Stimulated activated naive B cell treated with anti-CD40 and anti-IgM and Interleukin-4, amounts not matched to agents 10 μg/mL and 1 μg/mL and 100 μg/mL, for 72 hours (primary cell): Measurements from ENCODE around the gene CYP39A1.

ENCODE experiments used
- ATAC-seq, 2 donors: fragments of 150-1000 bp; cut with Tn5 transposase; replicated peaks; 2 replicates each; pipeline ENCODE4 v1.10.0; 2021; ENCODE audit warnings: moderate library complexity in 1 of 2
- DNase-seq: peaks from one replicate; pipeline ENCODE4 v3.0.0; 2021
- H3K27ac Mint-ChIP-seq: one replicate; pipeline ENCODE4 v1.8.0; 2022; ENCODE audit warnings: mild to moderate bottlenecking, mixed read lengths
- H3K27me3 Mint-ChIP-seq, 2 donors: one replicate each; pipeline ENCODE4 v1.8.0; 2022; ENCODE audit warnings: mixed read lengths in 2 of 2
- H3K36me3 Mint-ChIP-seq, 2 donors: one replicate each; pipeline ENCODE4 v1.8.0; 2022; ENCODE audit warnings: mixed read lengths in 2 of 2, mild to moderate bottlenecking in 1 of 2
- H3K4me1 Mint-ChIP-seq, 2 donors: one replicate each; pipeline ENCODE4 v1.8.0; 2022; ENCODE audit warnings: mixed read lengths in 2 of 2, mild to moderate bottlenecking in 1 of 2
- H3K4me3 Mint-ChIP-seq, 2 donors: one replicate each; pipeline ENCODE4 v1.8.0; 2022; ENCODE audit warnings: mild to moderate bottlenecking in 2 of 2, mixed read lengths in 2 of 2, moderate library complexity in 1 of 2
- H3K9me3 Mint-ChIP-seq, 2 donors: one replicate each; pipeline ENCODE4 v1.8.0; 2022; ENCODE audit warnings: mixed read lengths in 2 of 2, mild to moderate bottlenecking in 1 of 2

CYP39A1 gene

DNA sequence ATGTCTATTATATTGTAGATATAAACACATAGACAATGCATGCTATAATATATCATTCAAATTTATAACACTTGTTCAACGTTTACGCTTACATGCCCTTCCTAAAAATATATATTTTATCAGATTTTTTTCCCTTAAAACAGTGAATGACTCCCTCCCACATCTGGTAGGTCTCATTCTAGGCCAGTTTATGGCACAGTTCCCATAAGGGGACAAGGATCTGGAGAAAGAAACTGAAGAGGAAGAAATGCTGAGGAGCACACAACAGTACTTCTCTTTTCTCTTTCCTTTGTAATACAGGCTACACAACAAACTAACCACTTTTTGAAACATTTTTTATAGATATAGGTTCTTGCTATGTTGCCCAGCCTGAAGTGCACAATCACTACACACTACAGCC lies 112.8 kb downstream of the CYP39A1 start:
- ATAC-seq, result no peak

DNA sequence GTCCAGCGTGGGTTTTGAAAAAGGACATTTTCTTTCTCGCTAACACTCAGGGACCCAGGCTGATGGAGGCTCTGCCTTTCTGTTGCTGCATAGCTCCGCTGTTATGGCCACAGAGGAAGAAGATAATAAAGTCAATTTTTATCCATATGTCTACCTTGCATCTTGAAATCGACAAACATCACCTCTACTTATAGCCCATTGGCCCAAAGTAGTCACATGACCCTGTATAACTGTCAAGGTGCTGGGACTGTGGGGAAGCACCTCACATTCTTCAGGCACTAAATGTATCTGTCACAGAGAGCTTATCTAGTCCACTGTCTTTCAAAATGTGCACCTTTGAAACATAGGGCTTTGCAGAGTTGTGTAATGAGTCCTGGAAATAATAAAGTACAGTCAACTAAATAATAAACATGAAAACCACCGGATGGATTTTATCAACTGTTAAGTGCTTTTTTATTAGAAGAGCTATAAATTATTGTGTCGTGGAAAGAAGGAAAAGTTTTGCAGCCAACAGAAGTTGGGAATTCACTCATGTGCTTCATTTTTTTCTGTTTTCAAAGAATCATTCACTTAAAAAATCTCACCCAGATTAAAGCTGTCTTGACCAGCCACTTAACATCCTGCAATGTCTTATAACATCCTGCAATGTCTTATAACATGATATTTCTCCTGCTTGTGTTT lies 113.7 kb downstream of the CYP39A1 start:
- peaks cover 0 to 28% of the 10 kb centered on the region in 2 donors for H3K27me3 Mint-ChIP-seq
- ATAC-seq, result no peak

More for the DNA sequence above, 112.8 kb downstream of the CYP39A1 start:
- Mint-ChIP-seq H3K36me3 (peaks cover 0 to 3% of the 10 kb centered on the region in 2 donors), H3K9me3 (peaks cover 8 to 9% of the 10 kb centered on the region in 2 donors), H3K4me1 (no peaks in the 10 kb centered on the region), H3K4me3 (no peak overlapping the region), H3K27ac (no peak overlapping the region), H3K27me3 (peaks cover 0 to 28% of the 10 kb centered on the region in 2 donors)
- DNase-seq, result no peak

DNA sequence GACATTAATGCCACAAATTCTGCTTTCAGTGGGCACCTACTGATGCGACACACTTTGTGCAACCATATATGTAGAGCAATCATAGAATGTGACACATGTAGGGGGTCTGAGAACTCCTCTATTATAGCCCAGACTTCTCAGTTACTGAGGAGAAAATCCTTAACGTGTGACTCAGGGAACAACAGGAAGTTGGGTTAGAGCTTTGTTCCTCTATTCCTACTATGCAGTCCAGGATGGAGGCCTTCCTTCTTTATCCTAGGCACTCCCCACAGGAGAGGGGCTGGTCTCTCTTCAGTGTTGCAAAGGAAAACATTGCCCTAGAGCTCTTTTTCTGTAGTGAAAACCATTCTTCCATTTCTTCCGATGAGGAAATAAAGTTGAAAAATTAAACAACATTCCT lies 121.7 kb downstream of the CYP39A1 start:
- Mint-ChIP-seq H3K36me3 (no peaks in the 10 kb centered on the region), H3K9me3 (no peaks in the 10 kb centered on the region), H3K4me1 (no peaks in the 10 kb centered on the region), H3K4me3 (no peak overlapping the region), H3K27ac (no peak overlapping the region), H3K27me3 (peaks cover 9 to 19% of the 10 kb centered on the region in 2 donors)
- no peak for ATAC-seq
- DNase-seq, result no peak

More for the DNA sequence above, 113.7 kb downstream of the CYP39A1 start:
- no peak for DNase-seq
- Mint-ChIP-seq H3K9me3 (peaks cover 5% of the 10 kb centered on the region in 2 donors), H3K27ac (no peak overlapping the region), H3K4me3 (no peak overlapping the region), H3K4me1 (no peaks in the 10 kb centered on the region), H3K36me3 (peaks cover 0 to 3% of the 10 kb centered on the region in 2 donors)

DNA sequence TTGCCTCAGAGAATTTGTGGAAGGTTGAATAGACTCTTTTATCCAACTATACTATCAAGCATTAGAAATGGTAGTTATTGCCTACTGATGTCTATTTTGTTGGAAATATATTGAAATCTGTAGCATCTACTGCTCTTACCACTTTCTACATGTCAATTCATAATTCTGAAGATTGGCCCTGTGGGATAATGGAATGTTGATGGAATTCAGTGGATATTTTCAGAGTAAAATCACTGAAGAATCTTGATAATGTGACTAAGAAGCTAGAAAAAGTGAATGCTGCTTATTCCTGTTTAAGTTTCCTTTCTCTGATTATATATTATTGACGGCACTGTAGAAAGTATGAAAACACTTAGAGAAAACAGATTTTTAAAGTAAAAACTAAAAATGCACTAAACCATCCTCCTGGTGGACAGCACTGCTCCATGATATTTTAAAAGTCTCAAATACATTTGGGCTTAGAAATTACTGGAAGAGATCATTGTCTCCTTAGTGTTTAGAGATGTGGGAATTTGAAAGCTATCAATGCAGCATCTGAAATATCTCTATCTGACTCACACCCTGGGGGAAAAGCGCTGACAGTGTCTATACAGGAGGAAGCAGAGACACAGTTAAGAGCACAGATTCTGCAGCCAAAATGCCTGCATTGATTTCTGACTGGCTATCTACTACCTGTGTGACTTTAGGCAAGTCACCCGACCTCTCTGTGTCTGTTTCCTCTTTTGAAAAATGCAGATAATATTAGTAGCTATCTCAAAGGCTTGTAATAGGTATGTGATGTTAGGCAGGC lies 123.5 kb downstream of the CYP39A1 start:
- H3K36me3 Mint-ChIP-seq, result no peaks in the 10 kb centered on the region
- no peaks in the 10 kb centered on the region for H3K4me1 Mint-ChIP-seq
- H3K27ac Mint-ChIP-seq, result no peak overlapping the region
- ATAC-seq (no peak), DNase-seq (no peak)
- H3K4me3 Mint-ChIP-seq, result no peak overlapping the region
- H3K9me3 Mint-ChIP-seq, result no peaks in the 10 kb centered on the region
- H3K27me3 Mint-ChIP-seq, result peaks cover 12 to 26% of the 10 kb centered on the region in 2 donors

DNA sequence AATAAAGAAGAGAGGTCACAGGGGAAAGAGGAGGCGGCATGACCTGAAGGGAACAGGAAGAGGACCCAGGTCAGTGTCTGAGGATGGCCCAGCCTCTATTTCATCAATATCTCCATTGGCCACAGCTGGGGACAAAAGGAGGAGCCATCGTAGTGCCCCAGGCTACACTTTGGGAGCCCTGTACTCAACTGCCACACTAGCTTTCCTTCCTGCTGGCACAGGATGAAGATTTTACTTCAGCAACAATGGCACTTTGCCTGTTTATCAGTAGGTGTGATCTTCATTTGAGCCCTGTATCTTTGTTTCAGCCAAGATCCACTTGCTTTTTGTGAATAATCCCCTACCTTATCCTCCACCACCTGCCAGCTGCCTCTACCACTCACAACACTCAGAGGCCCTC lies 126.0 kb downstream of the CYP39A1 start:
- peaks cover 12 to 31% of the 10 kb centered on the region in 2 donors for H3K27me3 Mint-ChIP-seq
- DNase-seq (no peak), ATAC-seq (no peak)
- H3K9me3 Mint-ChIP-seq, result peaks cover 0 to 3% of the 10 kb centered on the region in 2 donors
- H3K27ac Mint-ChIP-seq, result no peak overlapping the region
- H3K4me1 Mint-ChIP-seq, result no peaks in the 10 kb centered on the region
- H3K4me3 Mint-ChIP-seq, result no peak overlapping the region
- H3K36me3 Mint-ChIP-seq, result no peaks in the 10 kb centered on the region

DNA sequence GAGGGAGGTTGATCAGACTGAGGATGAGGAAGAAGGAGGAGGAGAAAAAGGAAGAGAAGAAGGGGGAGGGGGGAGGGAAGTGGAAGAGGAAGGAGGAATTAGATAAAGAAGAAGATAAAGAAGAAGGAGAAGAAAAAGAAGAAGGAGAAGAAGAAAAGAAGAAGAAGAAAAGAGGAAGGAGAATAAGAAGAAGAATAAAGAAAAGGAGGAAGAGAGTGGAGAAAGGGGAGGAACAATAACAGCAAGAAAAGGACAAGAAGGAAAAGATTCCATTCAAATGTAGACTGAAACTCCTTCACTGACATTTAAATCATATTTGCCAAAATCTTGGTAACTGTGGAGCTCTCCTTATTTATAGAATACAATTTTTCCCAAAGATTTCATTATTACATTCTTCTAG lies 127.0 kb downstream of the CYP39A1 start:
- no peak overlapping the region for H3K4me3 Mint-ChIP-seq
- H3K4me1 Mint-ChIP-seq, result no peaks in the 10 kb centered on the region
- no peak overlapping the region for H3K27ac Mint-ChIP-seq
- no peaks in the 10 kb centered on the region for H3K36me3 Mint-ChIP-seq
- peaks cover 12 to 31% of the 10 kb centered on the region in 2 donors for H3K27me3 Mint-ChIP-seq
- H3K9me3 Mint-ChIP-seq, result peaks cover 0 to 4% of the 10 kb centered on the region in 2 donors
- DNase-seq (no peak), ATAC-seq (no peak)

DNA sequence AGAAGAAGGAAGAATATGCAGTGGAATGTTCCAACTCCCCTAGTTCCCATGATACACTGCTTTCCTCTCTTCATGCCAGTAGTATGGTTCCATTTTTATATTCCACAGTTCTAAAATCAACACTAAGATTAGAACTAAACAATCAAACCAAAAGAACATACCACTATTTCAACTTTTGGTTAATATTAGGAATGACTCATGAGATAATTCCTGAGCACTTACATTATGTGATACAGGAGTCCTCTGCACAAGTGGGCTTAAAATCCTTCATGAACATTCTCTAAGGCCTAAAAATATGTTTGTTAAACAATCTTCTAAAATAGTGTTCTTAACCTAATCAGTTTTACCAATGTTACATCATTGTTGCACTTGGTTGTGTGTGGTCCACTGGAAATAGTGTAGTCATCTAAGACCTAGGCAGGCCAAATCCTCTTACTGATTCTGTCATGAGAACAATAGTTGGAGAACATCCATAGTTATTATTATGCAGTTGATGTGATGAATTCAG lies 131.1 kb downstream of the CYP39A1 start:
- Mint-ChIP-seq H3K4me3 (no peak overlapping the region), H3K27me3 (peaks cover 8 to 26% of the 10 kb centered on the region in 2 donors), H3K4me1 (no peaks in the 10 kb centered on the region), H3K27ac (no peak overlapping the region), H3K36me3 (no peaks in the 10 kb centered on the region), H3K9me3 (peaks cover 0 to 4% of the 10 kb centered on the region in 2 donors)
- DNase-seq (no peak), ATAC-seq (no peak)

DNA sequence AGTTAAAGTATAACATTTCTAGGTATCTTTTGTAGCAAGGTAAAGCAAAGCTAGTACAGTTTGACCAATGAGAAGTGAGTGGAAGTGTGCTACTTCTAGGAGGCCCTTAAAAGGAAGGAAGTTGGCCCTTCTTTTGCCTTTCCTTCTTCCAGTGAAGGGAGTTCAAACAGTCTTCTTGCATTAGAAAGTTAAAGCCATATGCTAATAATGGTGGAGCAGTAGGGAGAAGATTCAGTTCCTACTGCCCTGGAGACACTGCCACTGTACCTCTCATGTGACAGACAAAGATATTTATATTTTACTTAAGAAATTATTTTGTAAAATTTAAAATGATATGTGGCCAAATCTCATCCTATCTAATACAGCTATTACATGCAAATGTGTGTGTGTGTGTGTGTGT lies 135.4 kb downstream of the CYP39A1 start:
- no peaks in the 10 kb centered on the region for H3K36me3 Mint-ChIP-seq
- DNase-seq, result no peak
- H3K9me3 Mint-ChIP-seq, result peaks cover 0 to 1% of the 10 kb centered on the region in 2 donors
- H3K27me3 Mint-ChIP-seq, result peaks cover 12% of the 10 kb centered on the region in 2 donors
- no peak overlapping the region for H3K4me3 Mint-ChIP-seq
- no peak for ATAC-seq
- no peaks in the 10 kb centered on the region for H3K4me1 Mint-ChIP-seq
- no peak overlapping the region for H3K27ac Mint-ChIP-seq

DNA sequence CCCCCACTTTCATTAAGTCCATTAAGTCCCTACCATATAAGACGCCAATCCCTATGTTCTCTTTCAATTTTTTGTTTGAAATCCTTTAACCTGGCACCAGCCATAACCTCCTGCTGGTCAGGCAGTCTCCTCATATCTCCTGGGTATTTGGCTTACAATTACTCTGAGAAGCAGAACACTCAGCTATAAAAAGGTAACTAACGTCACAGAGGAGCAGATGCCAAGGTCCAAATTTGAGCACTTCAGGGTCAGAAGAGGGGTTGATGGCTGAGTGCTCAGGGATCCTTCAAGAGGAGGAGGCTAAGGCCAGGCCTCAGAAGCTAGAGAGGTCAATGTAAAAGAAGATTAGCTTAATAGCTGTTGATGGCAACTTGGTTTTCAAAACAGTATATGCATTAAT lies 139.1 kb downstream of the CYP39A1 start:
- no peak for DNase-seq
- H3K9me3 Mint-ChIP-seq, result no peaks in the 10 kb centered on the region

DNA sequence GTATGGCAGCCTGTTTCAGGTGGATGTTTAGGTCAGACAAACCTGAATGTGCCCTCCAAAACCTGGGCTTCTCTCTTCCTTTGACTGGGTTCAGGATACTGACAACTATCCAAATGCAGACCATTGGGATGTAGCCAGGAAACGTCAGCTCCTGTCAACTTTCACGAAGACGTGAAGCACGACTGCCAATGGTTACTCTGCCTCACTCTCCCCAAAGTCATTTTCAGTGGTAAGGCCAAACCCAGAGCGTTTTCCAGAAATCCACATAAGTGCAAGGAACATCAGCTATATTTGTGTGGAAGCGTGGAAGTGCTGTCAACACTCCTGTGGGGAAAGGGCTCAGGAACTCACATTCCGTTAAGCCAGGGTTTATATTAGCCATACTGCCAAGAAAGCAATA lies 141.3 kb downstream of the CYP39A1 start:
- ATAC-seq, result no peak
- Mint-ChIP-seq H3K9me3 (no peaks in the 10 kb centered on the region), H3K36me3 (no peaks in the 10 kb centered on the region), H3K27me3 (peaks cover 8% of the 10 kb centered on the region in 2 donors), H3K4me3 (no peak overlapping the region), H3K27ac (no peak overlapping the region), H3K4me1 (no peaks in the 10 kb centered on the region)
- no peak for DNase-seq

More for the DNA sequence above, 139.1 kb downstream of the CYP39A1 start:
- Mint-ChIP-seq H3K36me3 (no peaks in the 10 kb centered on the region), H3K4me3 (no peak overlapping the region), H3K4me1 (no peaks in the 10 kb centered on the region), H3K27ac (no peak overlapping the region), H3K27me3 (peaks cover 12 to 17% of the 10 kb centered on the region in 2 donors)
- no peak for ATAC-seq

DNA sequence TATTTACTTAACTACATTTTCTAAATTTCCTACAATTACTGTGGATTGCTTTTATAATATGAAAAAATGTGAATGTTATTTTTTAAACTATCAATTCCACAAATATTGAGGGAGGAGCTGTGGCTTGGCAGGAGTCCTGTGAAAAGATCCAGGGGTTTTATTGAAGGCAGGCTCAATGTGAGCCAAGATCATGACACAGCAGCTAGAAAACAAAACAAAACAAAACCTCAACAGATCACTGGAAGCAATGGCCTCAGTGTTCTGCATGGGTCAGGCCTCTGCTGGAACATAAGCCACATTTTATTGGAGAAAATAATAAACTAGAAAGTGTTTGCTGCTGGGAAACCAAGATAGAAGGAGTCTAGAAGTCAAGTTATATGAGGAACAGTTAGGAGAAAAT lies 142.0 kb downstream of the CYP39A1 start:
- Mint-ChIP-seq H3K27ac (no peak overlapping the region), H3K36me3 (no peaks in the 10 kb centered on the region), H3K9me3 (no peaks in the 10 kb centered on the region), H3K4me3 (no peak overlapping the region), H3K4me1 (no peaks in the 10 kb centered on the region), H3K27me3 (peaks cover 5 to 8% of the 10 kb centered on the region in 2 donors)
- ATAC-seq (no peak), DNase-seq (no peak)

DNA sequence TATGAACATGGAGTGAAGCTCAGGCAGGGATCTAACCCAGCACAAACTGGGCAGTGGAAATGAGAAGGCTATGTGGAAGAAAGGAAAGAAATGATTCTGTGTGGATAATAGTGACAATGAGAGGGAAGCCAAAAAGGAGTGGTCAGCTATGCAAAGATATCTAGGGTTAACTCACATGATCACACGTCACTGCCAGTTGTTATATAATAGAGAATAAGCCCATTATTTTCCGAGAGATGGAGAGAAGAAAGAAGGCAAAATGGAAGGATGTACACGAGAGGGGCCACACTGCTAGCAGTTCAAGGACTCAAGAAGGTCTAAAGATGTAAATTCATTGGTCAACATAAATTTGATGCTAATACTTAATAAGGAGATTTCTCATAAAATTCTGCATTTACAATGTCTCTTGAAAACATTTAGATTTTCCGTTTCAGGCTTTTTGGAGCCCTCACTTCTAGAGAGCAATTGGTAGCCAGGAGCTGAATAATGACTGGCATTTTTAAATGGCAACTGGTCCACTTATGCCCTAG lies 142.6 kb downstream of the CYP39A1 start:
- no peak for DNase-seq
- Mint-ChIP-seq H3K27me3 (peaks cover 8 to 14% of the 10 kb centered on the region in 2 donors), H3K4me3 (no peak overlapping the region), H3K27ac (no peak overlapping the region), H3K9me3 (no peaks in the 10 kb centered on the region), H3K4me1 (no peaks in the 10 kb centered on the region), H3K36me3 (no peaks in the 10 kb centered on the region)
- ATAC-seq, result no peak

DNA sequence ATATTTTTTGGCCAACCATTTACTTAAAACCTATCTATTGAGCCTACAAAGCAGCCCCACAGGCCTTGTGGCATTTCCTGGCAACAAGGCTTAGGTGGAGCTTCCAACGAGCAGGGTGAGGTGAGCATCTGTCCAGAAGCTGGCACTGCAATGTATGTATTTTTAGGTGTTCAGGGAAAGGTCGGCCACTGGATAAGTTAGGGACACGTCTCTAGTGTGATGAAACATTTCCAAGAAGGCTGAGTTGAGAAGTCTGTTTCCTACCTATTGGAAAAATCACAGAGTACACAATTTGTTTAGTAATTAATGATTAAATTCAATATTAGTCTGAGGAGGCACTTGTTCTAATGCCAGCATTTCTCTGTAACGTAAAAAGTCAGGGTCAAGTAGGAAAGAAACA lies 143.6 kb downstream of the CYP39A1 start:
- Mint-ChIP-seq H3K27me3 (peaks cover 8 to 16% of the 10 kb centered on the region in 2 donors), H3K4me3 (no peak overlapping the region), H3K27ac (no peak overlapping the region), H3K4me1 (no peaks in the 10 kb centered on the region), H3K9me3 (no peaks in the 10 kb centered on the region), H3K36me3 (no peaks in the 10 kb centered on the region)
- DNase-seq (no peak), ATAC-seq (no peak)

DNA sequence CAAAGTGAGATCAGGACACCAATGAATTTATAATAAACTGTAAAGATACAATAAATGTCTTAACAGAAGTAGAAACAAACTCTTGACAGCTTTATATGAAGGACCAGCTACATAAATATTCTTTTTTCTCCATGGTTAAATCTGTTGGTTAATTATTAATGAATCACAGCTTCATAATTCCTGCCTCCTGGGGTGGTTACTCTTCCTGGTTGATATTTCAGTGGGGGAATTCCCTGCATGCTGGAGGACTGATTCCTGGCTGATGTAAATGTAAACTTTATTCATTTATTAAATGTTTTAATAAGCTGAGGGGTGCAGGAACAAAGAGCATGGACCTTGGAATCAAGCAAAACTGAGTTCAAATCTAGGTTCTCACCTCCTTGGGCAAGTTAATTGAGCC lies 145.2 kb downstream of the CYP39A1 start:
- Mint-ChIP-seq H3K27ac (no peak overlapping the region), H3K4me1 (no peaks in the 10 kb centered on the region), H3K27me3 (peaks cover 5 to 18% of the 10 kb centered on the region in 2 donors), H3K9me3 (no peaks in the 10 kb centered on the region), H3K4me3 (no peak overlapping the region), H3K36me3 (no peaks in the 10 kb centered on the region)
- DNase-seq (no peak), ATAC-seq (no peak)
